ENCODE measurements around the gene SLC16A13.
"Not testable (repeated sequence)": the region's sequence is repeated elsewhere in the genome, so short reads cannot be mapped to it uniquely, and the experiment has no call there.

The SLC16A13 gene

DNA sequence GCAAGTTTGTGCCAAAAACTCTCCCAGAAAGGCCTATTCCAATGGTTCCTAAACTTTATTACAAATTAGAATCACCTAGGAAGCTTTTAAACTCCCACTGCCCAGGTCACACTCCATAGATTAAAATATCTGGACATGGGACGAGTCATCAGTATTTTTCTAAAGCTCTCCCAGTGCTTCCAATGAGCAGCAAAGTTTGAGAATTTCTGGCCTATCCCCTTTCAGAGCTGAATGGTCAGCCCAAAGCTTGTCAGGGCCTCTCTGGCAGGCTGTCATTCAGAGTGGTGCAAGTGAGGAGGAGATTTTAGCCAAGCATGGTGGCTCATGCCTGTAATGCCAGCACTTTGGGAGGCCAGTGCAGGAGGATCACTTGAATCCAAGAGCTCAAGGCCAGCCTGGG lies 10.6 kb upstream of the SLC16A13 start:
- in situ Hi-C loops (cut with MboI; ENCODE audit: low sequenced_read_pairs) = no loop called here

DNA sequence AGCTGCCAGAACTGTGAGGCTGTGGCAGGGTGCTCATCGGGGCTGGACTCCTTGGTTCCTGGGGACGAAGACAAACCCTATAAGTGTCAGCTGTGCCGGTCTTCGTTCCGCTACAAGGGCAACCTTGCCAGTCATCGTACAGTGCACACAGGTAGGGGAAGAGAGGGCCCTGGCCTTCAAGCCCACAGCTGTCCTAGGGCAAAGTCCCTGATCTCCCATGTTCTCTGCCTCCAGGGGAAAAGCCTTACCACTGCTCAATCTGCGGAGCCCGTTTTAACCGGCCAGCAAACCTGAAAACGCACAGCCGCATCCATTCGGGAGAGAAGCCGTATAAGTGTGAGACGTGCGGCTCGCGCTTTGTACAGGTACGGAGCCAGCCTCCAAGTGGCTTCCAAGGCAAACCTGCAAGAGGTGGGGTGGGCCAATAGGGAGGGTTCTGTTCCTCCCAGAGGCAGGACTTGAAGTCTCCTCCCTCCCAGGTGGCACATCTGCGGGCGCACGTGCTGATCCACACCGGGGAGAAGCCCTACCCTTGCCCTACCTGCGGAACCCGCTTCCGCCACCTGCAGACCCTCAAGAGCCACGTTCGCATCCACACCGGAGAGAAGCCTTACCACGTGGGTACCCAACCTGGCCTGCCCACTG lies 9.2 kb upstream of the SLC16A13 start:
- in situ Hi-C loops (cut with MboI; ENCODE audit: low sequenced_read_pairs) = no loop called here

DNA sequence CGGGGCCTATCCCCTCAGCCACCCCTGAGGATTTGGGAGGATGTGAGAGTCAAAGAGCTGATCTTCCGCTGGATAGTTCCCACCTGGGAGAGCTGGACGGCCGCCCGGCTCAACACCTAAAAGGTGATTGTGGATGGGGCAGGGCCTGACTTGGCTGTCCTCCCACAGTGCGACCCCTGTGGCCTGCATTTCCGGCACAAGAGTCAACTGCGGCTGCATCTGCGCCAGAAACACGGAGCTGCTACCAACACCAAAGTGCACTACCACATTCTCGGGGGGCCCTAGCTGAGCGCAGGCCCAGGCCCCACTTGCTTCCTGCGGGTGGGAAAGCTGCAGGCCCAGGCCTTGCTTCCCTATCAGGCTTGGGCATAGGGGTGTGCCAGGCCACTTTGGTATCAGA lies 8.5 kb upstream of the SLC16A13 start:
- in situ Hi-C loops (cut with MboI; ENCODE audit: low sequenced_read_pairs) = no loop called here

DNA sequence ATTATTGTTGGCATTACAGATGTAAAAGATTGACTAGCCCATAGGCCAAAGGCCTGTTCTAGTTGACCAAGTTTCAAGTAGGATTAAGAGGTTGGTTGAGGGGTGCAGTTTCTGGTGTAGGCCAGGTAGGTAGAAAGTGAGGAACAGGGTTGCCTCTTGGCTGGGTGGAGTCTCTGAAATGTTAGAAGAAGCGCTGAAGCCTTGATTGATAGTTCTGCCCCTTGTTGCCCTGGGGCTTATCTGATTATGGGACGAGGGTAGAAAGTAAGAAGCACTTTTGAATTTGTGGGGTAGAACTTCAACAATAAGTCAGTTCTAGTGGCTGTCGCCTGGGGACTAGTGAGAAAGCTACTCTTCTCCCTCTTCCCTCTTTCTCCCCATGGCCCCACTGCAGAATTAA lies 6.7 kb upstream of the SLC16A13 start:
- in situ Hi-C loops (cut with MboI; ENCODE audit: low sequenced_read_pairs) = no loop called here

DNA sequence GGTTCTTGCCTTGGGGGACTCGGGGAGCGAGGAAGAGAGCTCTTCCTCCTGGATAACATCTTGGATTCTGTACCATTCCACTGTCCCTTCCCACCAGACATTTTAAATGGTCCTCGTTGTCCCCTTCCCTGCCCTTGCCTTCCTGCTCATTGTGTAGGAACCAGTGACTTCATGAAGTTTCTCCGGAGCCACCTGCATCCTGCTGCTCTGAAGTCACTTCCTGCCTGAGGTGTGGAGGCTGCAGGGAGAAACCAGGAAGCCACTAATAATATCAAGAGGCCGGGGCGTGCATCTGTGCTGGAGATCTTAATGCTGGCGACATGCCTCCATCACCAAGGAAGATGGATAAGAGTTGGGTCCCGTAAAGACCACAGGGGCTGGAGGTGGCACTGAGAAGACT lies 6.2 kb upstream of the SLC16A13 start:
- in situ Hi-C loops (cut with MboI; ENCODE audit: low sequenced_read_pairs) = no loop called here

DNA sequence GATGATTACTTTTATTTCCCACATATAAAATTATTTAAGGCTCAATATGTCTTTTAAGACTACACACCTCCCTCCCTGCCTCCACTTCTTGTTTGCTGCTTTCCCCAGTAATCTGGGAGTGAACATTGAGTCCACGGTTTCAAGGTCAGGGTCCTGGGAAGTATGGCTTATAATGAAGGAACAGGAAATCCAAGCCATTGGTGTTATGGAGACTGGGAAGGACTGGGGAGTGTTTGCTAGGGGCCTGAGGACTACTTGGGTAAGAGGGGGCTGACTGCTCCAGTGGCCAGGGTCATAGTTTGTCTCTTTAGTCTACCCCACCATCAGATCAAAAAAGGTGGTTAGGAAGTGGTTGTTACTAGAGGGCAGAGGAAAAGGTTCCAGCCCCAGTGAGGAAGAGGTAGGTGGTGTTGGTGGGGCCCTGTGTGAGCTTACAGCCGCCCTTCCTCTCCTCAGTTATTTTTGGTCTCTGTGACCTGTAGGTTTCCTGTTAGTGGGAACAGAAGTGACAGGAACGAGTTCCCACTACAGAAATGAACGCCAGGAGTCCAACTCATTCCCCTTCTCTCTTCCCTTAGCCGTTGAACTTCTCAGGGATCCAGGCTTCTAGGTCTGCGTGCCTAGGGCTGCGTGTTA lies 742 bp upstream of the SLC16A13 start:
- in situ Hi-C loops (cut with MboI; ENCODE audit: low sequenced_read_pairs) = no loop called here

DNA sequence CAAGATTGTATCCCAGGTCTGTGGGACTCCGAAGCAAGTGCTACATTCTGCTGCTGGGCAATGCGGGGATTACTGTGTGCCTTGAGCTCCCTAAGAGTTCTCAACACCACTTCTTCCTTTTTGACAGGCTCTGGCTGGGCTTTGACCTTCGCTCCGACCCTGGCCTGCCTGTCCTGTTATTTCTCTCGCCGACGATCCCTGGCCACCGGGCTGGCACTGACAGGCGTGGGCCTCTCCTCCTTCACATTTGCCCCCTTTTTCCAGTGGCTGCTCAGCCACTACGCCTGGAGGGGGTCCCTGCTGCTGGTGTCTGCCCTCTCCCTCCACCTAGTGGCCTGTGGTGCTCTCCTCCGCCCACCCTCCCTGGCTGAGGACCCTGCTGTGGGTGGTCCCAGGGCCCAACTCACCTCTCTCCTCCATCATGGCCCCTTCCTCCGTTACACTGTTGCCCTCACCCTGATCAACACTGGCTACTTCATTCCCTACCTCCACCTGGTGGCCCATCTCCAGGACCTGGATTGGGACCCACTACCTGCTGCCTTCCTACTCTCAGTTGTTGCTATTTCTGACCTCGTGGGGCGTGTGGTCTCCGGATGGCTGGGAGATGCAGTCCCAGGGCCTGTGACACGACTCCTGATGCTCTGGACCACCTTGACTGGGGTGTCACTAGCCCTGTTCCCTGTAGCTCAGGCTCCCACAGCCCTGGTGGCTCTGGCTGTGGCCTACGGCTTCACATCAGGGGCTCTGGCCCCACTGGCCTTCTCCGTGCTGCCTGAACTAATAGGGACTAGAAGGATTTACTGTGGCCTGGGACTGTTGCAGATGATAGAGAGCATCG lies 2.4 kb downstream of the SLC16A13 start:
- in situ Hi-C loops (cut with MboI; ENCODE audit: low sequenced_read_pairs) = no loop called here

DNA sequence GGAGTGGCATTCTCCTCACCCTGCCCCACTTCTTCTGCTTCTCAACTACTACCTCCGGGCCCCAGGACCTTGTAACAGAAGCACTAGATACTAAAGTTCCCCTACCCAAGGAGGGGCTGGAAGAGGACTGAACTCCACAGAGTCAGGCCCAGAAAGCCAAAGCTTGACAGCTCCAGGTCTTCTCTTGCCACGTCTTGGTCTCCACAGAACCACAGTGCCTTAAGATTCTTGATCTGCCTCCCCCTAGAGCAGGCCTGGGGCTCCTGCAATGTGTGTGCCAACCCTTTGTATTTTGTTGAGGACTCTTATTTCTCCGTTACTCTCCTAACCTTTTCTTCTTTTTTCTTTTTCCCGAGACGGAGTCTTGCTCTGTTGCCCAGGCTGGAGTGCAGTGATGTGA lies 4.0 kb downstream of the SLC16A13 start:
- in situ Hi-C loops (cut with MboI; ENCODE audit: low sequenced_read_pairs) = loop anchor here (10.0 kb wide), 1 partner anchor 95 kb away; no protein-coding TSS in a partner anchor

DNA sequence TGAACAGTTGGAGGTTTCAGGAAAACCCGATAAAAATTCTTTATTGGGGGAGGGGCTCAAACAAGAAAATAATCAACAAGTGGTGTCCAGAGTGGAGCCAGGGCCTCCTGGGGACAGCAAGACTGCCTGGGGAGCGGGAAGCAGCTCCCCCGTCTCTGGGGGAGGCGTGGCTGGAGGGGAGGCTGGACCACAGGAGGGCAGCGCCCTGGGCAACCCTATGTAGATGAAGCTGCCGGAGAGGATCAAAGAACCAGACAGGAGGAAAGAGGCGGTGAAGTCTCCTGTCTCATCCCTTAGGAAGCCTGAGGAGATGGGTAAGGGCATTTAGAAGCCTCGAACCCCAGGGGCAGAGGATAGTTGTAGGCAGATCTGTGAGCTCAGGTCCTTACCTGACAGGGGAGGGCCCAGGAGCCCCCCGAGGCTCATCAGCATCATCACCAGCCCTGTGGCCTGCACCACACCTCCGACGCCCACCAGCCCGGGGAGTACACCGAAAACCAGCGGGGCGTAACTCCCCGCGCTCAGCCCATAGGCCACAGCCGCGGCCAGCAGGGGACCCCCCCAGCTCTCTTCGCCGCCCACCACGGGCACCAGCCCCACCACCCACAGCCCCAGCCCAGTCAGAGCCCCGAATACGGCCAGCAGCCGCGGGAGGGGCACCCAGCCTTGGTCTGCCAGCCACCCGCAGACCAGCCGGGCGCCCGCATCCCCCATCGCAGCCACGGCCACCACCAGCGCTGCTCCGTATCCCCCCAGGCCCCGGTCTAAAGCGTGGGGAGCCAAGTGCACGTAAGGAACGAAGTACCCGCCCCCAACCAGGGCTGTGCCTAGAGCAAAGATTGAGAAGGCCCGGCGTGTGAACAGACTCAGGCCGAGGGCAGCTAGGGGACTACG lies 6.0 kb downstream of the SLC16A13 start:
- in situ Hi-C loops (cut with MboI; ENCODE audit: low sequenced_read_pairs) = loop anchor here (10.0 kb wide), 1 partner anchor 93 kb away; no protein-coding TSS in a partner anchor

DNA sequence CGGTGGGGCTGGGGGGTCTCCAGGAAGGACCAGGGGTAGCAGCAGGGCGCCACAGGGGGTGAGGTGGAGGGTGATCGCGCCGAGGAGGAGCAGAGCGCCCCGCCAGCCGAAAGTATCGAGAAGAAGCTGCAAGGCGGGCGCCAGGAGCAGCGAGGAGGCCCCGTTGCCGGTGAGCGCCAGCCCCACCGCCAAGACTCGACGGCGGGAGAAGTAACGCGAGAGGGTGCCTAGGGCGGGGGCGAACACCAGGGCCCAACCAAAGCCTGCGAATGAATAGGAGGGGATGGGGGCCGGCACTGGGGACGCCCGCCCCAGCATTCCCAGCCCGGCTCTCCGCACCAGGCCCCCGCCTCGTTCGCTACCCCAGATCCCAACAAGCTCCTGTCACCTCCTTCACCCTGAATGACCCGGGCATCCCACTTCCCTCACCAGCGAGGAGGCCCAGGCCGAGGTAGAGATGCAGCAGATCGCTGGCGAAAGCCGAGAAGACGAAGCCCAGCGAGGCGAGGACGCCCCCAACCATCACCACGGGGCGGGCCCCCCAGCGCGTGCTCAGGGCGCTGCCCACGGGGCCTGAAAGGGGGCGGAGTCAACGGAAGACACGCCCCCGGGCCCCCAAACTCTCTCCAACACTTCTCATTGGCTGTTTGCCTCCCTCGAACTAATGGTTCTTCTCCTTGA lies 6.8 kb downstream of the SLC16A13 start:
- in situ Hi-C loops (cut with MboI; ENCODE audit: low sequenced_read_pairs) = loop anchor here (10.0 kb wide), 1 partner anchor 92 kb away; no protein-coding TSS in a partner anchor

DNA sequence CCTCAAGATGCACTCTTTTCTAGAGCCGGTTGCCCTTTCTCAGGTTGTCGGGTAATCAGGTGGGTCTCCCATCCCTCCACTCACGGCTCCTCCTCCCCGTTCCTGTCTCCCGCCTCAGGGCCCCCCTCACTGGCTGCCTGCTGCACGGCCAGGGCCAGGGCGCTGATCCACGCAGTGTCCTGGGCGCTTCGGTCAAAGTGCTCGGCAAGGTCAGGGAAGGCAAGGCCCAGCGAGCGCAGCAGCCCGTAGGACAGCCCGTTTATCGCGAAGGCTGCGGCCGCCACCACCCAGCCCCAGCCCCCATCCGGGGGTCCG lies 7.3 kb downstream of the SLC16A13 start:
- in situ Hi-C loops (cut with MboI; ENCODE audit: low sequenced_read_pairs) = loop anchor here (10.0 kb wide), 1 partner anchor 92 kb away; no protein-coding TSS in a partner anchor

DNA sequence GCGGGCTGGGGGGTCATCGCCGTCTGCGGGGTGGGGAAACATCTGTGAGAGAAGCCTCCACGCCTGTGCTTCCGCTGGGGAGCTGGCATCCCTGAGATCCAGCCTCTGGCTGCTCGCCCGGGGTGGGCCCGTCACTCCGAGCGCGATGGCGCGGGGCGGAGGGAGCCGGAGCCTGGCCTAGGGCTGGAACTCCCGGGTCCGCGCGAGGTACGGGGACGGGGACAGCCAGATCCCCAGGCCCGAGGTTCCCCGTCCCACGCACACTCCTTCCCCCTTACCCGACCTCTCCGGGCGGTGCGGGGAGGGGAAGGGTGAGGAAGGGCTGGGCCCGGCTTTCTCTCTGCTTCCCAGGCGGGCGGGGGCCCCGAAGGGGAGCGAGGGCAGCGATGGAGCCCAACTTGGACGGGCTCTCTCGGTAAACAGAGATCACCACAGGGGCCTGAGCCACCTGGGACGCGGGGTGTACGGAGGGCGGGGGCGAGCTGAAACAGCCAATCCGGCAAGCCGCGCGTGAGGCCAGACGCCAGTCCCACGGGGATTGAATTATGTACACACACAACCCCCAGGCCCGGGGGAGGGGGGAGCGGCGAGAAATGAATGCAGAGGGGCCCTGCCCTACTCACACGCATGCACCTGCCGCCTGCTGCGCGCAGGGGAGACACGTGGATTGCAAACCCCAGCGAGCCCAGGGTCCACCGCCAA lies 7.8 kb downstream of the SLC16A13 start, which contains the start of gene SLC16A11:
SLC16A11 (minus strand) TSS at position 596 of the 702 bp plus-strand sequence; CDS start at position 17, 579 bp downstream.
- in situ Hi-C loops (cut with MboI; ENCODE audit: low sequenced_read_pairs) = loop anchor here (10.0 kb wide), 1 partner anchor 91 kb away; no protein-coding TSS in a partner anchor

DNA sequence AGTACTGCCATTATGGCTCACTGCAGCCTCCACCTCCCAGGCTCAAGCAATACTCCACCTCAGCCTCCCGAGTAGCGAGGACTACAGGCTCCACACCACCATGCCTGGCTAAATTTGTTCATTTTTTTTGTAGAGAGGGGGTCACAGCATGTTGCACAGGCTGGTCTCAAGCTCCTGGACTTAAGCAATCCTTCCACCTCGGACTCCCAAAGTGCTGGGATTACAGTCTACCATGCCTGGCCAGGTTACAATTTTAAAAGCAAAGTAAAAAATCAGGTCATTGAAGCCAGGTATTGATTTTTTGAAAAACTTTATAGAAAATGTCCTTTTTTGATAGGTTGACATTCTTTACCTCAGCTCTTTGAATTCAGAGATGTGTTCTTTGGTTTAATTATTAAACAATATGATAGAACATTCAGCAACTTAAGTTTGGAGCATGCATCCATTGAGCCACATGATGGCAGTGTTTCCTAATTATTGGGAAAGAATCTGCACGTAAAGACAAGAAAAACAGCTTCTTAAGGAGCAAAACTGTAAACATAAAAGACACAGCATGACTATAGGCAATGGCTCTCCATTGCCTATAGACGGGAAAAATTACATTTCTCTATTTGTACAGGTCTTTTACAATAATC lies 9.8 kb downstream of the SLC16A13 start:
- in situ Hi-C loops (cut with MboI; ENCODE audit: low sequenced_read_pairs) = loop anchor here (10.0 kb wide), 1 partner anchor 89 kb away; no protein-coding TSS in a partner anchor

DNA sequence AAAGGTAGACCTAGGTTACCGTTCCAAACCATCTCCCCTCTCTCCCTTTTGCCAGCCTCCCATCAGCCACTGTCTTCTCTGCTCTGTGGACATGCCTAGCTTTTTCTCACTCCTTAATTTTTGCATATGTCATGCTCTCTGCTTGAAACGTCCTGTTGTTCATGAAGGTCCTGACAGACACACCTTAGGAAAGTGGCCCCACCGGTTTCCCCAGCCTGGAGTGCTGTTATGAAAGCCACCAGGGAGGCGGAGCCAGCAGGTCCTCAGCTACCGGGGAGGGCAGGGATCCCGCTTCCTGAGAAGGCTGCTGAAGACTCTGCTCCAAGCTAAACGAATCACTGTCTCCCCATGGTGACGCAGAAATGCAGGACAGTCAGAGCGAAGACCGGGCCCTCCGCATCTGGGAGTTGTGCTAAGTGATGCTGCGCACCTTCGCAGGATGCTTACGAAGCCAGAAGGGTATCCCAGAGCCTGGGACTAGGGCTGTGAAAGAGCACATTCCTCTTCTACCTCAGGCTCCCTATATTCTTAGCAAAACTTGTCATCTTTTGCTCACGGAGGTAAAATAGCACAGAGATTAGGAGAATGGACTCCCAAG lies 10.4 kb downstream of the SLC16A13 start:
- in situ Hi-C loops (cut with MboI; ENCODE audit: low sequenced_read_pairs) = loop anchor here (10.0 kb wide), 1 partner anchor 89 kb away; no protein-coding TSS in a partner anchor

DNA sequence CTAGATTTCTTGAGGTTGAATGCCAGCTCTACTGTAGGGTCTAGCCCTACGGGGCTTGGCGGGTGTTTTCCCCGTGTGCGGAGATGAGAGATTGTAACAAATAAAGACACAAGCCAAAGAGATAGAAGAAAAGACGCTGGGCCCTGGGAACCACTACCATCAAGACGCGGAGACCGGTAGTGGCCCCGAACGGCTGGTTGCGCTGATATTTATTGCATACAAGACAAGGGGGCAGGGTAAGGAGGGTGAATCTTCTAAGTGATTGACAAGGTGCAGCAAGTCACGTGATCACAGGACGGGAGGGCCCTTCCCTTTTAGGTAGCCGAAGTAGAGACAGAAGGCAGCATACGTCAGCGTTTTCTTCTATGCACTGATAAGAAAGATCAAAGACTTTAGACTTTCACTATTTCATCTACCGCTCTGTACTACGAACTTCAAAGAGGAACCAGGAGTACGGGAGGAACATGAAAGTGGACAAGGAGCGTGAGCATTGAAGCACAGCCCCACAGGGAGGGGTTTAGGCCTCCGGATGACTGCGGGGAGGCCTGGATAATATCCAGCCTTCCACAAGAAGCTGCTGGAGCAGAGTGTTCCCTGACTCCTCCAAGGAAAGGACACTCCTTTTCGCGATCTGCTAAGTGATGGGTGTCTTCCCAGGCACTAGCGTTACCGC lies 11.0 kb downstream of the SLC16A13 start:
- in situ Hi-C loops (cut with MboI; ENCODE audit: low sequenced_read_pairs) = loop anchor here (10.0 kb wide), 1 partner anchor 88 kb away; no protein-coding TSS in a partner anchor

DNA sequence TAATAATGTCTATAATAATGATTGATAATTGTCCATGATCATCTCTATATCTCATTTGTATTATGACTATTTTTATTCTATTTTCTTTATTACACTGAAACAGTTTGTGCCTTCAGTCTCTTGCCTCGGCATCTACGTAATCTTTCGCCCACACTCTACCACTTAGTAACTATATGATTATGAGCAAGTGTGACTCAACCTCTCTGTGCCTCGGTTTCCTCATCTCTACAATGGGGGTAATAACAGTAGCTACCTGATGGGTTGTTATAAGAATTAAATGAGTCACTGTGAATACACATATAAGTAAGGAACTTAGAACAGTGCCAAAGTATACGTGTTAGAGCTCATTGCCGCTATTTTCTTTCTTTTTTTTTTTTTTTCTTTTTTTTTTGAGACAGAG lies 11.8 kb downstream of the SLC16A13 start:
- in situ Hi-C loops (cut with MboI; ENCODE audit: low sequenced_read_pairs) = loop anchor here (10.0 kb wide), 1 partner anchor 87 kb away; no protein-coding TSS in a partner anchor

DNA sequence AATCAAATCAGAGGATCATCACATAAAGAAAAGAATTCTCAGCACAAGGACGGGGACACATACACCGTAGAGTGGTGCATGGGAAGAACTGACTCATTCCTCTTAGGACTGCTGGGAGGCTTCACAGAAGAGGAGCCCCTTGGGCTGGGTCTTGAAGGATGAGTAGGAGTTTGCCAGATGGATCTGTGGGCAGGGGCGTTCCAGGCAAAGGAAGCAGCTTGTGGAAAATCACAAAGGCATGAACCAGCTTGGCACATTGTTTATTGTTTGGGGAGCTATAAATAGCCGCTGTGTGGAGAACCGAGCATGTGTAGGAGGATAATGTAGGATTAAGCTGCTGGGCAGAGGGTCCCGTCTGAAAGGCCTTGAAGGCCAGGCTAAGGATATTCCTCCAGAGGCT lies 13.2 kb downstream of the SLC16A13 start:
- in situ Hi-C loops (cut with MboI; ENCODE audit: low sequenced_read_pairs) = loop anchor here (10.0 kb wide), 1 partner anchor 86 kb away; no protein-coding TSS in a partner anchor

DNA sequence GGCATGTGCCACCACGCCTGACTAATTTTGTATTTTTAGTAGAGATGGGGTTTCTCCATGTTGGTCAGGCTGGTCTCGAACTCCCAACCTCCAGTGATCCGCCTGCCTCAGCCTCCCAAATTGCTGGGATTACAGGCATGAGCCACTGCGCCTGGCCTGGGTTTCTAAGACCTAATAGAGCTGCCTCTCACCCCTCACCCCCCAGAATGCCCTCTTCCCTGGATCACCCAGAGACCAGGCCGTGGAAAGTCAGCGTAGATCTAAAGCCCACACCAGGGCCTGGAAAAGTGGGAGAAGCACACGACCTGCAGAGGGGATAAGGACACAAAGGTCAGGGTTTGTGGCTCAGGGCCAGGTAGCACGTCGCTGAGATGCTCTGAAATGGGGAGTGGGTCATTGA lies 14.8 kb downstream of the SLC16A13 start:
- in situ Hi-C loops (cut with MboI; ENCODE audit: low sequenced_read_pairs) = not testable (repeated sequence)
